ENCODE results near the gene MSH5. TPM values are rescaled to one million over a fixed set of nuclear protein-coding genes. Genes with fewer than 3 reads are reported as not detected.
A peak's percentile ranks its signal among the peaks of the same experiment; 100 is the strongest.

MSH5 gene
- total and polyA plus RNA-seq, 9 of the 15 experiments (the other 6 are each of a cell fraction or from before 2014, with no cell fraction given): 12.5 to 104 (median 46.6) TPM

- TF ChIP-seq ETS1 (conservative IDR thresholded peaks at IDR 0.05; ENCODE audit: control insufficient read depth, low read depth, low read length) (no peak; the same call in 1 of the 2 replicates), NFATC3 (IDR thresholded peaks at IDR 0.05) (0 out of 2 replicates have a peak, but pooled peaks have one; percentile 51), TAF7 (tag; IDR thresholded peaks at IDR 0.05) (peak; percentile 40), PURB (CRISPR knock-in tag; IDR thresholded peaks at IDR 0.05; ENCODE audit: low read depth) (no peak), RCOR1 (IDR thresholded peaks at IDR 0.05; ENCODE audit: borderline replicate concordance in 1 of 2, low read depth in 2 of 2, low read length in 2 of 2) (0 out of 4 replicates have a peak, but pooled peaks of 1 of the 2 experiments have one; percentile 24), E2F4 (CRISPR knock-in tag; IDR thresholded peaks at IDR 0.05; ENCODE audit: low read depth) (no peak), MYC (IDR thresholded peaks at IDR 0.05; ENCODE audit: low read depth, low read length) (peak; percentile 14; the same call in 1 of the 2 replicates), MYC (CRISPR knock-in tag; IDR thresholded peaks at IDR 0.05; ENCODE audit: borderline replicate concordance, low read depth) (no peak), SIN3A (IDR thresholded peaks at IDR 0.05; ENCODE audit: borderline replicate concordance in 2 of 2, control insufficient read depth in 1 of 2, low read depth in 2 of 2, low read length in 2 of 2) (peak in 1 of 2 experiments; percentile 31; a peak in 2 of 4 replicates), KLF6 (CRISPR knock-in tag; IDR thresholded peaks at IDR 0.05; ENCODE audit: borderline replicate concordance) (no peak), ZBTB1 (CRISPR knock-in tag; IDR thresholded peaks at IDR 0.05; ENCODE audit: borderline replicate concordance, low read depth) (no peak), POLR3A (IDR thresholded peaks at IDR 0.05; ENCODE audit: borderline replicate concordance, extremely low read depth, insufficient read depth, insufficient read length) (no peak), SNRNP70 (optimal IDR thresholded peaks at IDR 0.05; ENCODE audit: low read depth, low read length) (no peak), TSHZ1 (CRISPR knock-in tag; IDR thresholded peaks at IDR 0.05) (peak; percentile 65; the same call in 1 of the 2 replicates), RERE (CRISPR knock-in tag; IDR thresholded peaks at IDR 0.05; ENCODE audit: borderline replicate concordance) (no peak)
Observed at GRCh38 chr6:31794294-31794865, 54.6 kb downstream of the MSH5 start (continued).
